ENCODE measurements around the gene GCHFR. TPM values are rescaled to one million over a fixed set of nuclear protein-coding genes. Genes with fewer than 3 reads are reported as not detected.

Gene GCHFR
- total and polyA plus RNA-seq, 2 of the 4 experiments (the other 2 are of a cell fraction): 2.3 to 6.5 TPM

GRCh38 chr15:40773496-40773895, 9.6 kb downstream of the GCHFR start:
- intact Hi-C loops (cut with micrococcal nuclease): no loop called here
- POLR2A ChIA-PET (ENCODE audit: unreplicated experiment): no interaction called here
- TF ChIP-seq MAZ (IDR thresholded peaks at IDR 0.05; ENCODE audit: borderline replicate concordance, low read depth, low read length): no peak
- TF ChIP-seq NFE2L2 (IDR thresholded peaks at IDR 0.05; ENCODE audit: low read depth, low read length): no peak
- TF ChIP-seq RCOR1 (IDR thresholded peaks at IDR 0.05; ENCODE audit: insufficient replicate concordance, low read length): no peak
- no peak for TF ChIP-seq RAD21 (IDR thresholded peaks at IDR 0.05; ENCODE audit: low read length)
- TF ChIP-seq, protein P1, sequence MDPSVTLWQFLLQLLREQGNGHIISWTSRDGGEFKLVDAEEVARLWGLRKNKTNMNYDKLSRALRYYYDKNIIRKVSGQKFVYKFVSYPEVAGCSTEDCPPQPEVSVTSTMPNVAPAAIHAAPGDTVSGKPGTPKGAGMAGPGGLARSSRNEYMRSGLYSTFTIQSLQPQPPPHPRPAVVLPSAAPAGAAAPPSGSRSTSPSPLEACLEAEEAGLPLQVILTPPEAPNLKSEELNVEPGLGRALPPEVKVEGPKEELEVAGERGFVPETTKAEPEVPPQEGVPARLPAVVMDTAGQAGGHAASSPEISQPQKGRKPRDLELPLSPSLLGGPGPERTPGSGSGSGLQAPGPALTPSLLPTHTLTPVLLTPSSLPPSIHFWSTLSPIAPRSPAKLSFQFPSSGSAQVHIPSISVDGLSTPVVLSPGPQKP (IDR thresholded peaks at IDR 0.05; ENCODE audit: borderline replicate concordance, low read depth, low read length): no peak
- no peak for TF ChIP-seq MAFK (IDR thresholded peaks at IDR 0.05; ENCODE audit: low read depth, low read length)
- no peak for TF ChIP-seq MXI1 (IDR thresholded peaks at IDR 0.05; ENCODE audit: borderline replicate concordance, low read depth, low read length)
- peaks cover 54% of the 10 kb centered on the region for H3K36me3 ChIP-seq (ENCODE audit: control insufficient read depth, insufficient read depth, low read length)
- H3K14ac ChIP-seq (replicated peaks; ENCODE audit: low read depth, low read length): no peak overlapping the region
- H3K4me2 ChIP-seq (ENCODE audit: low read depth, low read length): no peak overlapping the region
- in situ Hi-C loops (cut with MboI; ENCODE audit: low sequenced_read_pairs): no loop called here
- no peak overlapping the region for H3K27ac ChIP-seq (ENCODE audit: insufficient read depth, low read length)
- CTCF ChIA-PET: no interaction called here
- H3K4me3 ChIP-seq (ENCODE audit: insufficient read depth, low read depth, low read length): no peak overlapping the region
- dilution Hi-C loops (cut with HindIII; ENCODE audit: low sequenced_read_pairs, unreplicated experiment): no loop called here
- no peak overlapping the region for H2BK5ac ChIP-seq (ENCODE audit: low read depth, low read length, poor library complexity, severe bottlenecking)
- H4K91ac ChIP-seq (ENCODE audit: insufficient read depth, low read depth, low read length): no peak overlapping the region
- H2BK20ac ChIP-seq (ENCODE audit: low read depth, low read length): no peak overlapping the region
- WGBS, 2 experiments (ENCODE audit: extremely low coverage in 2 of 2, insufficient read length in 1 of 2): 100% methylated on average over 5 of the region's 8 CpGs; no CpG with 5 or more reads in 1 of the 2 experiments
- no peak overlapping the region for H3K56ac ChIP-seq (ENCODE audit: extremely low read depth, insufficient read depth, low read length)
- H3K4me1 ChIP-seq (ENCODE audit: control insufficient read depth, insufficient read depth, low read length): no peaks in the 10 kb centered on the region; the same call in 1 of the 2 replicates
- no peak overlapping the region for H3K4ac ChIP-seq (ENCODE audit: low read depth, low read length)
- H3K79me1 ChIP-seq (ENCODE audit: low read depth in 1 of 2, low read length in 2 of 2): no peaks in the 10 kb centered on the region
- H3K9ac ChIP-seq (ENCODE audit: low read depth, low read length): no peak overlapping the region
- no peak overlapping the region for H2BK15ac ChIP-seq (ENCODE audit: low read depth, low read length)
- DNase-seq: no peak
- H3K9me1 ChIP-seq (ENCODE audit: insufficient read depth, low read length): no peaks in the 10 kb centered on the region
- no peak overlapping the region for H3K18ac ChIP-seq (ENCODE audit: low read depth, low read length)
- H2AK9ac ChIP-seq (replicated peaks; ENCODE audit: low read depth, low read length, poor library complexity): no peak overlapping the region
- H2AK5ac ChIP-seq (ENCODE audit: low read depth, low read length): no peak overlapping the region
- no peak overlapping the region for H2BK120ac ChIP-seq (ENCODE audit: low read depth, low read length)
- no peak overlapping the region for H2AFZ ChIP-seq (replicated peaks; ENCODE audit: low read length, poor library complexity)
- ATAC-seq (ENCODE audit: low read depth): no peak
- no TSS peak for BruUV-seq (replicated peaks)
- H4K5ac ChIP-seq (ENCODE audit: low read depth, low read length): no peak overlapping the region
- no peaks in the 10 kb centered on the region for H3K27me3 ChIP-seq (ENCODE audit: control insufficient read depth, insufficient read depth, low read length)
- H4K8ac ChIP-seq (ENCODE audit: low read depth in 2 of 2, low read length in 2 of 2): no peak overlapping the region
- H3K9me3 ChIP-seq (ENCODE audit: control insufficient read depth, insufficient read depth, low read length): no peaks in the 10 kb centered on the region
- H3K23ac ChIP-seq (ENCODE audit: low read depth, low read length): no peak overlapping the region
- H4K20me1 ChIP-seq (ENCODE audit: insufficient read depth, low read length): no peaks in the 10 kb centered on the region

Data from IMR-90 (cell line).